HCT116 (cell line): ENCODE results near the gene CPN2. TPM values are rescaled to one million over a fixed set of nuclear protein-coding genes. Genes with fewer than 3 reads are reported as not detected.
A peak's percentile ranks its signal among the peaks of the same experiment; 100 is the strongest.

ENCODE experiments used
- ATAC-seq: fragments of 200-7000 bp; cut with Tn5 transposase; 2 replicates; pipeline ENCODE4 v1.9.1; 2020; ENCODE audit warnings: mild to moderate bottlenecking, moderate library complexity
- BruUV-seq: library from RNA; stranded (reverse); fragments of 400-500 nt; replicated peaks from 2 replicates; lab custom pipeline; 2021; lab: Mats Ljungman, UMichigan
- CTCF ChIA-PET: fragments of 300-600 bp; sonication (Branson Sonifier 250); formaldehyde crosslinking; loops from one replicate; lab custom pipeline; 2021; ENCODE audit warnings: antibody characterized with exemption; lab: Charles Lee
- POLR2A ChIA-PET: fragments of 300-600, 350-600 bp; sonication (Branson Sonifier 250); formaldehyde crosslinking; loops from one replicate; lab custom pipeline; 2021; ENCODE audit warnings: antibody characterized with exemption; lab: Charles Lee
- RAD21 ChIA-PET, 2 experiments: fragments of 300-600 bp; sonication (Branson Sonifier 250); formaldehyde crosslinking; loops; one replicate each; lab custom pipeline; 2023; ENCODE audit warnings: low total read pairs in 2 of 2; ENCODE audit not compliant: uncharacterized antibody in 2 of 2, unreplicated experiment in 2 of 2, low non-redundant PET in 1 of 2; lab: Charles Lee
- DNase-seq: peaks from one replicate; pipeline ENCODE4 v3.0.0-alpha.2; 2010; ENCODE audit warnings: low read depth, low spot score
- H2AFZ ChIP-seq: fragments of 200-600 bp; shearing (Covaris generic), sonication (generic); 2 replicates; pipeline ENCODE4 v1.6.1; 2017; ENCODE audit warnings: low read depth, mixed run types, mixed read lengths, antibody characterized with exemption, low read length; ENCODE audit not compliant: poor library complexity, severe bottlenecking
- H3K27ac ChIP-seq: 2 replicates; pipeline ENCODE4 v1.5.1; 2012; ENCODE audit warnings: low read depth, low read length
- H3K27me3 ChIP-seq: fragments of 200-600 bp; sonication (generic); 2 replicates; pipeline ENCODE4 v1.6.1; 2016; ENCODE audit warnings: mixed run types, low read length, mixed read lengths; ENCODE audit not compliant: insufficient read depth
- H3K36me3 ChIP-seq, 2 experiments: fragments of 200-500 bp in 1 of 2; fragments of 200-600 bp in 1 of 2; sonication (Bioruptor generic) in 1 of 2; sonication (generic) in 1 of 2; 2 replicates each; pipeline versions ENCODE4 v1.5.1 to v1.6.1; 2014 to 2016; ENCODE audit warnings: low read length in 2 of 2, inconsistent platforms in 1 of 2, mixed read lengths in 1 of 2, mixed run types in 1 of 2; ENCODE audit not compliant: insufficient read depth in 2 of 2, control insufficient read depth in 1 of 2
- H3K4me1 ChIP-seq, 2 experiments: fragments of 200-600 bp in 1 of 2; sonication (generic) in 1 of 2; 2 replicates each; pipeline versions ENCODE4 v1.5.1 to v1.6.1; 2012 to 2017; ENCODE audit warnings: low read length in 2 of 2, inconsistent platforms in 1 of 2, mild to moderate bottlenecking in 1 of 2, mixed read lengths in 1 of 2, mixed run types in 1 of 2, moderate library complexity in 1 of 2; ENCODE audit not compliant: insufficient read depth in 2 of 2, control insufficient read depth in 1 of 2
- H3K4me2 ChIP-seq: fragments of 200-600 bp; sonication (generic); 2 replicates; pipeline ENCODE4 v1.6.1; 2017; ENCODE audit warnings: mixed run types, low read length, mixed read lengths
- H3K4me3 ChIP-seq, 2 experiments: fragments of 200-600 bp in 1 of 2; sonication (generic) in 1 of 2; replicated peaks in 1 of 2; 2 replicates each; pipeline ENCODE4 v1.5.1; 2011 to 2016; ENCODE audit warnings: low read length in 2 of 2, control low read depth in 1 of 2, low read depth in 1 of 2, mild to moderate bottlenecking in 1 of 2, mixed read lengths in 1 of 2, mixed run types in 1 of 2
- H3K79me2 ChIP-seq: fragments of 200-600 bp; sonication (generic); 2 replicates; pipeline ENCODE4 v1.6.1; 2017; ENCODE audit warnings: mild to moderate bottlenecking, mixed run types, low read length, moderate library complexity, mixed read lengths; ENCODE audit not compliant: insufficient read depth
- H3K9ac ChIP-seq: fragments of 200-600 bp; sonication (generic); 2 replicates; pipeline ENCODE4 v1.6.1; 2016; ENCODE audit warnings: low read length, mixed read lengths
- H3K9me2 ChIP-seq: fragments of 200-600 bp; sonication (generic), shearing (Covaris generic); 2 replicates; pipeline ENCODE4 v1.6.1; 2017; ENCODE audit warnings: mixed run types, mild to moderate bottlenecking, moderate library complexity; ENCODE audit not compliant: insufficient read depth
- H3K9me3 ChIP-seq, 2 experiments: fragments of 200-500 bp in 1 of 2; fragments of 200-600 bp in 1 of 2; sonication (Bioruptor generic) in 1 of 2; sonication (generic) in 1 of 2; 2 replicates each; pipeline ENCODE4 v1.6.1; 2014 to 2017; ENCODE audit warnings: low read length in 2 of 2, mixed read lengths in 2 of 2, inconsistent platforms in 1 of 2, low read depth in 1 of 2, mild to moderate bottlenecking in 1 of 2, mixed run types in 1 of 2, moderate library complexity in 1 of 2; ENCODE audit not compliant: control insufficient read depth in 1 of 2, insufficient read depth in 1 of 2
- H4K20me1 ChIP-seq: fragments of 200-600 bp; sonication (generic), shearing (Covaris generic); 2 replicates; pipeline ENCODE4 v1.6.1; 2017; ENCODE audit warnings: mixed run types, mild to moderate bottlenecking, moderate library complexity; ENCODE audit not compliant: insufficient read depth
- CEBPB ChIP-seq: IDR thresholded peaks from 2 replicates; pipeline ENCODE4 v1.6.1; 2012; ENCODE audit warnings: low read depth
- EGR1 ChIP-seq: IDR thresholded peaks from 2 replicates; pipeline ENCODE4 v1.6.1; 2012; ENCODE audit warnings: low read depth
- ELF1 ChIP-seq: IDR thresholded peaks from 2 replicates; pipeline ENCODE4 v1.6.1; 2012; ENCODE audit warnings: low read depth, borderline replicate concordance
- EZH2 ChIP-seq: fragments of 200-600 bp; sonication (generic); IDR thresholded peaks from 2 replicates; pipeline ENCODE4 v1.6.1; 2017; ENCODE audit warnings: antibody characterized with exemption, mixed run types
- EZH2phosphoT487 ChIP-seq: fragments of 200-600 bp; IDR thresholded peaks from 2 replicates; pipeline ENCODE4 v1.6.1; 2018; ENCODE audit warnings: antibody characterized with exemption, borderline replicate concordance
- FOSL1 ChIP-seq: IDR thresholded peaks from 2 replicates; pipeline ENCODE4 v1.6.1; 2012; ENCODE audit warnings: low read depth
- JUND ChIP-seq: IDR thresholded peaks from 2 replicates; pipeline ENCODE4 v1.6.1; 2012
- MAX ChIP-seq: IDR thresholded peaks from 2 replicates; pipeline ENCODE4 v1.6.1; 2012
- POLR2A ChIP-seq: IDR thresholded peaks from 2 replicates; pipeline ENCODE4 v1.7.0; 2011; ENCODE audit warnings: borderline replicate concordance; ENCODE audit not compliant: insufficient read depth, insufficient read length; ENCODE audit errors: extremely low read depth
- POLR2AphosphoS5 ChIP-seq: IDR thresholded peaks from 2 replicates; pipeline ENCODE4 v1.6.1; 2011; ENCODE audit warnings: mild to moderate bottlenecking, low read depth, low read length, moderate library complexity
- RAD21 ChIP-seq: IDR thresholded peaks from 2 replicates; pipeline ENCODE4 v1.6.1; 2012; ENCODE audit warnings: low read depth, mild to moderate bottlenecking
- REST ChIP-seq: IDR thresholded peaks from 2 replicates; pipeline ENCODE4 v1.6.1; 2012; ENCODE audit warnings: low read depth
- SIN3A ChIP-seq: IDR thresholded peaks from 2 replicates; pipeline ENCODE4 v1.6.1; 2012; ENCODE audit warnings: low read depth
- SRF ChIP-seq: IDR thresholded peaks from 2 replicates; pipeline ENCODE4 v1.6.1; 2012; ENCODE audit warnings: low read depth
- TCF7L2 ChIP-seq: IDR thresholded peaks from 2 replicates; pipeline ENCODE4 v1.7.0; 2011; ENCODE audit warnings: borderline replicate concordance, inconsistent platforms; ENCODE audit not compliant: insufficient read depth, insufficient read length; ENCODE audit errors: extremely low read depth
- ZFX ChIP-seq: fragments of 450-650 bp; IDR thresholded peaks from 2 replicates; pipeline ENCODE4 v1.6.1; 2017
- ZNF274 ChIP-seq: fragments of 200-500 bp; sonication (Bioruptor generic); IDR thresholded peaks from 2 replicates; pipeline ENCODE4 v1.6.1; 2014; ENCODE audit warnings: mild to moderate bottlenecking, low read depth, low read length, inconsistent platforms
- intact Hi-C: fragments of 100-400 bp; cut with micrococcal nuclease; formaldehyde crosslinking; loops from 2 replicates; pipeline ENCODE4 v1.10.0; 2022
- total RNA-seq: library from RNA; stranded (reverse); gene quantifications from one replicate; pipeline ENCODE4 v1.2.1, GENCODE V29; 2021; ENCODE audit not compliant: unreplicated experiment
- TF ChIP-seq, protein P1 (sequence below): IDR thresholded peaks from 2 replicates; pipeline ENCODE4 v1.6.1; 2011; ENCODE audit warnings: mild to moderate bottlenecking, low read length, moderate library complexity; ENCODE audit not compliant: insufficient replicate concordance; ENCODE audit errors: extremely low read depth

Gene CPN2
- total RNA-seq, 1 experiment from 2014 or later = not detected

- H3K27ac ChIP-seq = peak overlapping the region; percentile 96
- CTCF ChIA-PET = interaction anchor here (1.9 kb wide), 1 partner anchor 17 kb away, joined by 6 read pairs; no protein-coding TSS in a partner anchor
- TSS peak; percentile 58 for BruUV-seq
- no peaks in the 10 kb centered on the region for H3K27me3 ChIP-seq
- H3K4me2 ChIP-seq = peak overlapping the region; percentile 78
- RAD21 ChIA-PET = interaction anchor here in 1 of 2 experiments (0.6 to 0.8 kb wide), 2 partner anchors 20 to 25 kb away, joined by 3 read pairs; no protein-coding TSS in a partner anchor
- intact Hi-C loops = loop anchor here (2.0 to 5.0 kb wide), 2 partner anchors 26 to 139 kb away; no protein-coding TSS in a partner anchor
- DNase-seq (peak; percentile 80), ATAC-seq (peak; percentile 77)
- POLR2A ChIA-PET = interaction anchor here (1.2 to 1.4 kb wide), 2 partner anchors 14 to 516 kb away, joined by 3 to 4 read pairs; no protein-coding TSS in a partner anchor
- H3K36me3 ChIP-seq = no peaks in the 10 kb centered on the region
- H3K9me2 ChIP-seq = no peaks in the 10 kb centered on the region
- peak overlapping the region; percentile 33 to 48 for H3K4me3 ChIP-seq
- H3K79me2 ChIP-seq = no peaks in the 10 kb centered on the region
- H3K4me1 ChIP-seq = peaks cover 70 to 79% of the 10 kb centered on the region in 2 experiments
- H4K20me1 ChIP-seq = no peaks in the 10 kb centered on the region
- no peak overlapping the region for H2AFZ ChIP-seq
- no peaks in the 10 kb centered on the region for H3K9me3 ChIP-seq
- H3K9ac ChIP-seq = peak overlapping the region; percentile 65
- TF ChIP-seq SIN3A (peak; percentile 79), ZFX (peak; percentile 56; the same call in 1 of the 2 replicates), EZH2 (no peak), POLR2A (no peak), FOSL1 (peak; percentile 92), TCF7L2 (peak; percentile 94), CEBPB (peak; percentile 92), JUND (peak; percentile 95), ZNF274 (no peak), POLR2AphosphoS5 (peak; percentile 63), EZH2phosphoT487 (no peak), ELF1 (no peak; the same call in 1 of the 2 replicates), REST (no peak), RAD21 (peak; percentile 47), SRF (peak; percentile 77), MAX (peak; percentile 78), EGR1 (peak; percentile 40; the same call in 1 of the 2 replicates)
- TF ChIP-seq, protein P1, sequence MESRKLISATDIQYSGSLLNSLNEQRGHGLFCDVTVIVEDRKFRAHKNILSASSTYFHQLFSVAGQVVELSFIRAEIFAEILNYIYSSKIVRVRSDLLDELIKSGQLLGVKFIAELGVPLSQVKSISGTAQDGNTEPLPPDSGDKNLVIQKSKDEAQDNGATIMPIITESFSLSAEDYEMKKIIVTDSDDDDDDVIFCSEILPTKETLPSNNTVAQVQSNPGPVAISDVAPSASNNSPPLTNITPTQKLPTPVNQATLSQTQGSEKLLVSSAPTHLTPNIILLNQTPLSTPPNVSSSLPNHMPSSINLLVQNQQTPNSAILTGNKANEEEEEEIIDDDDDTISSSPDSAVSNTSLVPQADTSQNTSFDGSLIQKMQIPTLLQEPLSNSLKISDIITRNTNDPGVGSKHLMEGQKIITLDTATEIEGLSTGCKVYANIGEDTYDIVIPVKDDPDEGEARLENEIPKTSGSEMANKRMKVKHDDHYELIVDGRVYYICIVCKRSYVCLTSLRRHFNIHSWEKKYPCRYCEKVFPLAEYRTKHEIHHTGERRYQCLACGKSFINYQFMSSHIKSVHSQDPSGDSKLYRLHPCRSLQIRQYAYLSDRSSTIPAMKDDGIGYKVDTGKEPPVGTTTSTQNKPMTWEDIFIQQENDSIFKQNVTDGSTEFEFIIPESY = peak; percentile 17
Observed at GRCh38 chr3:194296454-194297263, 54.5 kb downstream of the CPN2 start.
